Prostate gland (tissue), 2 donors: Measurements from ENCODE around the gene HEPACAM. TPM values are rescaled to one million over a fixed set of nuclear protein-coding genes. Genes with fewer than 3 reads are reported as not detected.

Source experiments
- DNase-seq: peaks from one replicate; pipeline ENCODE4 v3.0.0-alpha.2; 2019; ENCODE audit warnings: low spot score
- H3K27ac ChIP-seq, 2 donors: fragments of 200-600 bp; sonication (generic); 2 replicates each; pipeline ENCODE4 v1.5.1; 2017 to 2019
- H3K27me3 ChIP-seq: fragments of 200-600 bp; sonication (generic); replicated peaks from 2 replicates; pipeline ENCODE4 v1.5.1; 2019; ENCODE audit not compliant: insufficient read depth
- H3K36me3 ChIP-seq, 2 donors: fragments of 200-600 bp; sonication (generic); 1 replicate in 1 of 2; 2 replicates in 1 of 2; pipeline versions ENCODE4 v1.5.1 to v1.8.1; 2017 to 2019
- H3K4me1 ChIP-seq: fragments of 200-600 bp; sonication (generic); replicated peaks from 2 replicates; pipeline ENCODE4 v1.5.1; 2019
- H3K4me3 ChIP-seq, 2 donors: fragments of 200-600 bp; sonication (generic); 2 replicates each; pipeline ENCODE4 v1.5.1; 2017 to 2019
- H3K9me3 ChIP-seq: fragments of 200-600 bp; sonication (generic); 2 replicates; pipeline ENCODE4 v1.5.1; 2017
- CTCF ChIP-seq, 4 experiments: fragments of 200-600 bp in 2 of 4; fragments of 450-650 bp in 2 of 4; sonication (generic) in 2 of 4; IDR thresholded peaks; 1 replicate in 3 of 4; 2 replicates in 1 of 4; pipeline ENCODE4 v1.5.1; 2016 to 2019; ENCODE audit warnings: antibody characterized with exemption in 4 of 4, mild to moderate bottlenecking in 2 of 4, moderate library complexity in 2 of 4
- POLR2A ChIP-seq: fragments of 450-650 bp; IDR thresholded peaks from one replicate; pipeline ENCODE4 v1.6.1; 2016; ENCODE audit warnings: antibody characterized with exemption, mild to moderate bottlenecking
- POLR2AphosphoS5 ChIP-seq: sonication (generic); formaldehyde crosslinking; IDR thresholded peaks from one replicate; pipeline ENCODE4 v1.6.1; 2017; ENCODE audit warnings: antibody characterized with exemption
- WGBS: methylation state at CpG from one replicate; pipeline ENCODE4 v1.1.5; 2018; 5-methylcytosine and 5-hydroxymethylcytosine counted together
- intact Hi-C: fragments of 100-400 bp; cut with DNase I; formaldehyde crosslinking; loops from one replicate; pipeline ENCODE4 v1.14.2; 2022
- total RNA-seq, 2 donors: library from RNA; depleted of rRNA; stranded (reverse); fragments of >200 nt; gene quantifications; one replicate each; pipeline ENCODE4 v1.1.0, GENCODE V29; 2016

The HEPACAM gene
- total RNA-seq, 2 donors from 2014 or later = 0.27 TPM; not detected in 1

- Histone ChIP-seq H3K36me3 (no peaks in the 10 kb centered on the region), H3K27ac (no peak overlapping the region), H3K4me3 (no peak overlapping the region), H3K27me3 (no peaks in the 10 kb centered on the region), H3K4me1 (no peaks in the 10 kb centered on the region), H3K9me3 (no peaks in the 10 kb centered on the region)
- intact Hi-C loops = no loop called here
- TF ChIP-seq POLR2A = no peak
- no peak for TF ChIP-seq POLR2AphosphoS5
- no peak for TF ChIP-seq CTCF (IDR thresholded peaks at IDR 0.05)
- DNase-seq = no peak
- 82% methylated on average over 2 of the region's 2 CpGs for WGBS
Observed at GRCh38 chr11:124919898-124920297, 15.9 kb downstream of the HEPACAM start.

GRCh38 chr11:124918950-124919349, 16.9 kb downstream of the HEPACAM start, which contains the start of gene HEPN1:
Gene HEPN1, plus strand, starts transcription at chr11:124919250.
- no peak for TF ChIP-seq CTCF (IDR thresholded peaks at IDR 0.05)
- TF ChIP-seq POLR2AphosphoS5 = no peak
- no peak for TF ChIP-seq POLR2A
- no peak within 1 kb of the TSS for H3K4me3 ChIP-seq
- no peaks in the 10 kb centered on the region for H3K9me3 ChIP-seq
- no peaks in the 10 kb centered on the region for H3K27me3 ChIP-seq
- intact Hi-C loops = no loop called here
- H3K27ac ChIP-seq = no peak within 1 kb of the TSS
- DNase-seq = no peak
- no peaks in the 10 kb centered on the region for H3K36me3 ChIP-seq
- WGBS = 70% methylated on average over 3 of the region's 3 CpGs
- no peaks in the 10 kb centered on the region for H3K4me1 ChIP-seq

- WGBS = 61% methylated on average over 6 of the region's 6 CpGs
- no peak for TF ChIP-seq POLR2AphosphoS5
- no peak for TF ChIP-seq CTCF (IDR thresholded peaks at IDR 0.05)
- TF ChIP-seq POLR2A = no peak
- no peak overlapping the region for H3K4me3 ChIP-seq
- H3K4me1 ChIP-seq = no peaks in the 10 kb centered on the region
- H3K36me3 ChIP-seq = no peaks in the 10 kb centered on the region
- H3K9me3 ChIP-seq = no peaks in the 10 kb centered on the region
- no peak overlapping the region for H3K27ac ChIP-seq
- no peaks in the 10 kb centered on the region for H3K27me3 ChIP-seq
- intact Hi-C loops = no loop called here
- no peak for DNase-seq
Observed at GRCh38 chr11:124917115-124917637, 18.7 kb downstream of the HEPACAM start.

GRCh38 chr11:124916370-124916710, 19.5 kb downstream of the HEPACAM start:
- Histone ChIP-seq H3K9me3 (no peaks in the 10 kb centered on the region), H3K36me3 (no peaks in the 10 kb centered on the region), H3K27ac (no peak overlapping the region), H3K27me3 (no peaks in the 10 kb centered on the region), H3K4me3 (no peak overlapping the region), H3K4me1 (no peaks in the 10 kb centered on the region)
- TF ChIP-seq POLR2A (no peak), CTCF (IDR thresholded peaks at IDR 0.05) (no peak), POLR2AphosphoS5 (no peak)
- intact Hi-C loops = no loop called here
- no peak for DNase-seq

- TF ChIP-seq CTCF (IDR thresholded peaks at IDR 0.05) = no peak
- no peak for TF ChIP-seq POLR2A
- no peak for TF ChIP-seq POLR2AphosphoS5
- H3K27me3 ChIP-seq = no peaks in the 10 kb centered on the region
- H3K4me3 ChIP-seq = no peak overlapping the region
- no peak overlapping the region for H3K27ac ChIP-seq
- H3K9me3 ChIP-seq = no peaks in the 10 kb centered on the region
- H3K4me1 ChIP-seq = no peaks in the 10 kb centered on the region
- no peaks in the 10 kb centered on the region for H3K36me3 ChIP-seq
- intact Hi-C loops = no loop called here
- 87% methylated on average over 3 of the region's 3 CpGs for WGBS
- DNase-seq = no peak
Observed at GRCh38 chr11:124915541-124916369, 20.1 kb downstream of the HEPACAM start.
